K562 (cell line): ENCODE measurements around the gene LAPTM4A. TPM values are rescaled to one million over a fixed set of nuclear protein-coding genes. Genes with fewer than 3 reads are reported as not detected.

ENCODE experiments used
- BRD4 ChIP-seq: fragments of 200-600 bp; sonication (generic); IDR thresholded peaks from 2 replicates; pipeline ENCODE4 v1.6.1; 2017; ENCODE audit warnings: inconsistent platforms
- ELF2 ChIP-seq: fragments of 250-450 bp; sonication (Bioruptor Pico); IDR thresholded peaks from 2 replicates; pipeline ENCODE4 v1.5.0; 2021; ENCODE audit warnings: mild to moderate bottlenecking
- HIVEP1 ChIP-seq: fragments of 250-450 bp; sonication (Bioruptor Pico); IDR thresholded peaks from 2 replicates; pipeline ENCODE4 v1.4.0; 2020; ENCODE audit warnings: mild to moderate bottlenecking
- KAT8 ChIP-seq: fragments of 450-650 bp; IDR thresholded peaks from 2 replicates; pipeline ENCODE4 v1.6.1; 2016; ENCODE audit warnings: low read depth, mild to moderate bottlenecking
- LEF1 ChIP-seq: fragments of 450-650 bp; IDR thresholded peaks from 2 replicates; pipeline ENCODE4 v1.6.1; 2016; ENCODE audit warnings: mild to moderate bottlenecking
- MCM7 ChIP-seq, 2 experiments: fragments of 450-650 bp; IDR thresholded peaks; 2 replicates each; pipeline ENCODE4 v1.6.1; 2016 to 2018
- MTA1 ChIP-seq: fragments of 450-650 bp; IDR thresholded peaks from 2 replicates; pipeline ENCODE4 v1.6.1; 2017; ENCODE audit warnings: borderline replicate concordance
- RB1 ChIP-seq: fragments of 450-650 bp; IDR thresholded peaks from 2 replicates; pipeline ENCODE4 v1.6.1; 2017; ENCODE audit warnings: low read depth, mild to moderate bottlenecking
- ZC3H11A ChIP-seq: IDR thresholded peaks from 2 replicates; pipeline ENCODE4 v1.6.1; 2012; ENCODE audit warnings: low read depth, low read length, improper control_type of control experiment
- polyA plus RNA-seq, 8 experiments: library from polyadenylated mRNA; depleted of rRNA in 4 of 8; stranded (reverse) in 5 of 8; unstranded in 3 of 8; fragments of >200 nt; fragmentation: Nextera tagmentation in 2 of 8; fragmentation: Illumina TruSeq in 1 of 8; extraction: Ambion mirVana in 2 of 8; extraction: Trizol in 1 of 8; gene quantifications; 2 replicates each; pipeline versions ENCODE4 v1.2.1 to v1.2.3, GENCODE V29; 2011 to 2014; ENCODE audit warnings: inconsistent platforms in 1 of 8, missing spikeins in 1 of 8
- total RNA-seq, 7 experiments: library from RNA; depleted of rRNA in 6 of 7; stranded (reverse); fragments of >200 nt in 6 of 7; fragmentation: Illumina TruSeq in 2 of 7; extraction: Trizol in 2 of 7; gene quantifications; 2 replicates each; pipeline versions ENCODE4 v1.2.1 to v1.2.3, GENCODE V29; 2011 to 2021; ENCODE audit warnings: low replicate concordance in 1 of 7
- TF ChIP-seq, protein P1 (sequence below): fragments of 450-650 bp; conservative IDR thresholded peaks from 2 replicates; pipeline ENCODE4 v1.6.1; 2016; ENCODE audit warnings: missing genetic modification characterization, low read depth, mild to moderate bottlenecking, missing compliant biosample characterization, moderate library complexity
- TF ChIP-seq, protein P2 (sequence below): fragments of 250-450 bp; sonication (Bioruptor Pico); IDR thresholded peaks from 2 replicates; pipeline ENCODE4 v1.5.0; 2020; ENCODE audit warnings: mild to moderate bottlenecking
- TF ChIP-seq, protein P3 (sequence below): sonication (generic); formaldehyde crosslinking; IDR thresholded peaks from 2 replicates; pipeline ENCODE4 v1.8.1; 2023; ENCODE audit warnings: missing genetic modification reagents, mild to moderate bottlenecking, borderline replicate concordance
- TF ChIP-seq, protein P4 (sequence below): fragments of 450-650 bp; IDR thresholded peaks from 2 replicates; pipeline ENCODE4 v1.6.1; 2016; ENCODE audit warnings: borderline replicate concordance
- TF ChIP-seq, protein P5 (sequence below), 3 experiments: fragments of 200-800 bp in 1 of 3; sonication (Bioruptor generic) in 1 of 3; sonication (generic) in 1 of 3; formaldehyde crosslinking in 1 of 3; IDR thresholded peaks; 2 replicates each; pipeline versions ENCODE4 v1.6.1 to v1.8.0; 2016 to 2022; ENCODE audit warnings: mild to moderate bottlenecking in 2 of 3, missing compliant biosample characterization in 2 of 3, missing genetic modification characterization in 2 of 3, missing genetic modification reagents in 1 of 3
- TF ChIP-seq, protein P6 (sequence below): fragments of 250-450 bp; sonication (Bioruptor Pico); IDR thresholded peaks from 2 replicates; pipeline ENCODE4 v1.5.0; 2021

The LAPTM4A gene
- total and polyA plus RNA-seq, 9 of the 15 experiments (the other 6 are each of a cell fraction or from before 2014, with no cell fraction given): 13.4 to 157 (median 50.1) TPM

DNA sequence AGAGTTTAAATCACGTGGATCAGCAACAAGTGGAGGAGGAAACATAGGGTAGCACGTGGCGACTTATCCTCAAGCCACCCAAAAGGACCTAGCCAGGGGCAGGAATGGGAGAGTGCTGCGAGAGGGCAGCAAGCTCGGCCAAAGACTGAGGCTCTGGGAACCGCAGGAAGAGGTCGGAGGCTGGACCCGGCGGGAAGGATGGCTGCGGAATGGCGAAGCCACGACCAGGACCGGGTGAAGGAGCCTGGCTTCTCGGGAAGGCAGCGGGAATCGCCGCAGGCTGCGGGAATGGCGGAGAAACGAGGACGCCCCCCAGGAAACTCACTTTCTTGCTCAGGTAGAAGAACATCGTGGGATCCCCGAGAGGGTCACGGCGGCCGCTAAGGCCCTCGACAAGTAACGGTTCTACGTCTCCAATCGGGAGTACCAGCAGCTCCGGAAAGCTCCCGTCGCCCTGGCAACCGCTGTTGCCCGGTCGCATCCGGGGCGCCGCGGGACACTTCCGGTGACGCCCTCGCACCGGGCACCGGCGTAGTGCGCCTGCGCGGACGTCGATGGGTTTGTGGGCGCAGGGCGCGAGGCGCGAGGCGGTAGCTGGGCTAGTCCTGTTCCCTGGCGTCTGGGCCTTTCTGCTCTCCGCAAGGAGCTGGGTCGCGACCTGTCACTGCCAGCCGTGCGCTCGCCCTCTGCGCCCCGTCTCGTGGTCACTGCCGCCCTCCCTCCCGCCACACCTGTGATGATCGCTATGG lies 61.6 kb downstream of the LAPTM4A start, which contains the start of gene WDR35 (continued):
- TF ChIP-seq, protein P1, sequence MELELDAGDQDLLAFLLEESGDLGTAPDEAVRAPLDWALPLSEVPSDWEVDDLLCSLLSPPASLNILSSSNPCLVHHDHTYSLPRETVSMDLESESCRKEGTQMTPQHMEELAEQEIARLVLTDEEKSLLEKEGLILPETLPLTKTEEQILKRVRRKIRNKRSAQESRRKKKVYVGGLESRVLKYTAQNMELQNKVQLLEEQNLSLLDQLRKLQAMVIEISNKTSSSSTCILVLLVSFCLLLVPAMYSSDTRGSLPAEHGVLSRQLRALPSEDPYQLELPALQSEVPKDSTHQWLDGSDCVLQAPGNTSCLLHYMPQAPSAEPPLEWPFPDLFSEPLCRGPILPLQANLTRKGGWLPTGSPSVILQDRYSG (tag): no peak
- TF ChIP-seq RB1 (no peak), ZC3H11A (no peak), MCM7 (IDR thresholded peaks at IDR 0.05) (no peak), MTA1 (no peak), LEF1 (no peak), KAT8 (no peak), BRD4 (no peak), HIVEP1 (CRISPR knock-in tag) (no peak), ELF2 (no peak)
- TF ChIP-seq, protein P2, sequence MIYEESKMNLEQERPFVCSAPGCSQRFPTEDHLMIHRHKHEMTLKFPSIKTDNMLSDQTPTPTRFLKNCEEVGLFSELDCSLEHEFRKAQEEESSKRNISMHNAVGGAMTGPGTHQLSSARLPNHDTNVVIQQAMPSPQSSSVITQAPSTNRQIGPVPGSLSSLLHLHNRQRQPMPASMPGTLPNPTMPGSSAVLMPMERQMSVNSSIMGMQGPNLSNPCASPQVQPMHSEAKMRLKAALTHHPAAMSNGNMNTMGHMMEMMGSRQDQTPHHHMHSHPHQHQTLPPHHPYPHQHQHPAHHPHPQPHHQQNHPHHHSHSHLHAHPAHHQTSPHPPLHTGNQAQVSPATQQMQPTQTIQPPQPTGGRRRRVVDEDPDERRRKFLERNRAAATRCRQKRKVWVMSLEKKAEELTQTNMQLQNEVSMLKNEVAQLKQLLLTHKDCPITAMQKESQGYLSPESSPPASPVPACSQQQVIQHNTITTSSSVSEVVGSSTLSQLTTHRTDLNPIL (CRISPR knock-in tag): no peak
- TF ChIP-seq, protein P3, sequence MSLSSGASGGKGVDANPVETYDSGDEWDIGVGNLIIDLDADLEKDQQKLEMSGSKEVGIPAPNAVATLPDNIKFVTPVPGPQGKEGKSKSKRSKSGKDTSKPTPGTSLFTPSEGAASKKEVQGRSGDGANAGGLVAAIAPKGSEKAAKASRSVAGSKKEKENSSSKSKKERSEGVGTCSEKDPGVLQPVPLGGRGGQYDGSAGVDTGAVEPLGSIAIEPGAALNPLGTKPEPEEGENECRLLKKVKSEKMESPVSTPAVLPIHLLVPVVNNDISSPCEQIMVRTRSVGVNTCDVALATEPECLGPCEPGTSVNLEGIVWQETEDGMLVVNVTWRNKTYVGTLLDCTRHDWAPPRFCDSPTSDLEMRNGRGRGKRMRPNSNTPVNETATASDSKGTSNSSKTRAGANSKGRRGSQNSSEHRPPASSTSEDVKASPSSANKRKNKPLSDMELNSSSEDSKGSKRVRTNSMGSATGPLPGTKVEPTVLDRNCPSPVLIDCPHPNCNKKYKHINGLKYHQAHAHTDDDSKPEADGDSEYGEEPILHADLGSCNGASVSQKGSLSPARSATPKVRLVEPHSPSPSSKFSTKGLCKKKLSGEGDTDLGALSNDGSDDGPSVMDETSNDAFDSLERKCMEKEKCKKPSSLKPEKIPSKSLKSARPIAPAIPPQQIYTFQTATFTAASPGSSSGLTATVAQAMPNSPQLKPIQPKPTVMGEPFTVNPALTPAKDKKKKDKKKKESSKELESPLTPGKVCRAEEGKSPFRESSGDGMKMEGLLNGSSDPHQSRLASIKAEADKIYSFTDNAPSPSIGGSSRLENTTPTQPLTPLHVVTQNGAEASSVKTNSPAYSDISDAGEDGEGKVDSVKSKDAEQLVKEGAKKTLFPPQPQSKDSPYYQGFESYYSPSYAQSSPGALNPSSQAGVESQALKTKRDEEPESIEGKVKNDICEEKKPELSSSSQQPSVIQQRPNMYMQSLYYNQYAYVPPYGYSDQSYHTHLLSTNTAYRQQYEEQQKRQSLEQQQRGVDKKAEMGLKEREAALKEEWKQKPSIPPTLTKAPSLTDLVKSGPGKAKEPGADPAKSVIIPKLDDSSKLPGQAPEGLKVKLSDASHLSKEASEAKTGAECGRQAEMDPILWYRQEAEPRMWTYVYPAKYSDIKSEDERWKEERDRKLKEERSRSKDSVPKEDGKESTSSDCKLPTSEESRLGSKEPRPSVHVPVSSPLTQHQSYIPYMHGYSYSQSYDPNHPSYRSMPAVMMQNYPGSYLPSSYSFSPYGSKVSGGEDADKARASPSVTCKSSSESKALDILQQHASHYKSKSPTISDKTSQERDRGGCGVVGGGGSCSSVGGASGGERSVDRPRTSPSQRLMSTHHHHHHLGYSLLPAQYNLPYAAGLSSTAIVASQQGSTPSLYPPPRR (CRISPR knock-in tag): no peak
- TF ChIP-seq, protein P4, sequence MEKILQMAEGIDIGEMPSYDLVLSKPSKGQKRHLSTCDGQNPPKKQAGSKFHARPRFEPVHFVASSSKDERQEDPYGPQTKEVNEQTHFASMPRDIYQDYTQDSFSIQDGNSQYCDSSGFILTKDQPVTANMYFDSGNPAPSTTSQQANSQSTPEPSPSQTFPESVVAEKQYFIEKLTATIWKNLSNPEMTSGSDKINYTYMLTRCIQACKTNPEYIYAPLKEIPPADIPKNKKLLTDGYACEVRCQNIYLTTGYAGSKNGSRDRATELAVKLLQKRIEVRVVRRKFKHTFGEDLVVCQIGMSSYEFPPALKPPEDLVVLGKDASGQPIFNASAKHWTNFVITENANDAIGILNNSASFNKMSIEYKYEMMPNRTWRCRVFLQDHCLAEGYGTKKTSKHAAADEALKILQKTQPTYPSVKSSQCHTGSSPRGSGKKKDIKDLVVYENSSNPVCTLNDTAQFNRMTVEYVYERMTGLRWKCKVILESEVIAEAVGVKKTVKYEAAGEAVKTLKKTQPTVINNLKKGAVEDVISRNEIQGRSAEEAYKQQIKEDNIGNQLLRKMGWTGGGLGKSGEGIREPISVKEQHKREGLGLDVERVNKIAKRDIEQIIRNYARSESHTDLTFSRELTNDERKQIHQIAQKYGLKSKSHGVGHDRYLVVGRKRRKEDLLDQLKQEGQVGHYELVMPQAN: peak; percentile 76; the same call in 1 of the 2 replicates
- TF ChIP-seq, protein P5, sequence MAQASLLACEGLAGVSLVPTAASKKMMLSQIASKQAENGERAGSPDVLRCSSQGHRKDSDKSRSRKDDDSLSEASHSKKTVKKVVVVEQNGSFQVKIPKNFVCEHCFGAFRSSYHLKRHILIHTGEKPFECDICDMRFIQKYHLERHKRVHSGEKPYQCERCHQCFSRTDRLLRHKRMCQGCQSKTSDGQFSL (CRISPR knock-in tag; IDR thresholded peaks at IDR 0.05): no peak
- TF ChIP-seq, protein P5 (tag; IDR thresholded peaks at IDR 0.05): no peak
- TF ChIP-seq, protein P6, sequence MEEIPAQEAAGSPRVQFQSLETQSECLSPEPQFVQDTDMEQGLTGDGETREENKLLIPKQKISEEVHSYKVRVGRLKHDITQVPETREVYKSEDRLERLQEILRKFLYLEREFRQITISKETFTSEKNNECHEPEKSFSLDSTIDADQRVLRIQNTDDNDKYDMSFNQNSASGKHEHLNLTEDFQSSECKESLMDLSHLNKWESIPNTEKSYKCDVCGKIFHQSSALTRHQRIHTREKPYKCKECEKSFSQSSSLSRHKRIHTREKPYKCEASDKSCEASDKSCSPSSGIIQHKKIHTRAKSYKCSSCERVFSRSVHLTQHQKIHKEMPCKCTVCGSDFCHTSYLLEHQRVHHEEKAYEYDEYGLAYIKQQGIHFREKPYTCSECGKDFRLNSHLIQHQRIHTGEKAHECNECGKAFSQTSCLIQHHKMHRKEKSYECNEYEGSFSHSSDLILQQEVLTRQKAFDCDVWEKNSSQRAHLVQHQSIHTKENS (CRISPR knock-in tag): no peak
